SK-N-SH (cell line): ENCODE results near the gene SH2B2. TPM values are rescaled to one million over a fixed set of nuclear protein-coding genes. Genes with fewer than 3 reads are reported as not detected.
A peak's percentile ranks its signal among the peaks of the same experiment; 100 is the strongest.

ENCODE experiments used
- CTCF ChIA-PET: fragments of 300-600, 350-600 bp; formaldehyde crosslinking; extraction: SDS; loops from one replicate; lab custom pipeline; 2021; lab: Yijun Ruan, JAX
- POLR2A ChIA-PET: fragments of 350-600 bp; sonication (Branson Sonifier 250); formaldehyde crosslinking; extraction: SDS; loops from one replicate; lab custom pipeline; 2020; ENCODE audit warnings: antibody characterized with exemption, inconsistent platforms; lab: Yijun Ruan, JAX
- DNase-seq: peaks from one replicate; pipeline ENCODE4 v3.0.0; 2012
- H2AFZ ChIP-seq: fragments of 200-600 bp; sonication (generic); 2 replicates; pipeline ENCODE4 v1.8.1; 2016; ENCODE audit warnings: antibody characterized with exemption, mild to moderate bottlenecking, low read depth
- H3F3A ChIP-seq: fragments of 200-600 bp; sonication (generic); replicated peaks from 2 replicates; pipeline ENCODE3; 2016; ENCODE audit warnings: antibody characterized with exemption, mild to moderate bottlenecking; ENCODE audit not compliant: insufficient read depth
- H3K27ac ChIP-seq, 2 experiments: fragments of 200-500 bp in 1 of 2; fragments of 200-600 bp in 1 of 2; sonication (Bioruptor generic) in 1 of 2; sonication (generic), shearing (Covaris generic) in 1 of 2; 2 replicates each; pipeline versions ENCODE4 v1.5.1 to v1.6.1; 2014 to 2016; ENCODE audit warnings: low read depth in 2 of 2, inconsistent platforms in 1 of 2, low read length in 1 of 2, mild to moderate bottlenecking in 1 of 2, mixed read lengths in 1 of 2
- H3K27me3 ChIP-seq: fragments of 200-600 bp; sonication (generic), shearing (Covaris generic); 2 replicates; pipeline ENCODE4 v1.6.1; 2016; ENCODE audit warnings: mixed run types; ENCODE audit not compliant: insufficient read depth
- H3K36me3 ChIP-seq, 2 experiments: fragments of 200-500 bp in 1 of 2; fragments of 200-600 bp in 1 of 2; sonication (Bioruptor generic) in 1 of 2; sonication (generic) in 1 of 2; replicated peaks in 1 of 2; 2 replicates each; pipeline versions ENCODE3 to v1.5.1; 2014 to 2016; ENCODE audit warnings: low read length in 1 of 2, mild to moderate bottlenecking in 1 of 2; ENCODE audit not compliant: insufficient read depth in 2 of 2, control insufficient read depth in 1 of 2
- H3K4me1 ChIP-seq, 2 experiments: fragments of 200-500 bp in 1 of 2; fragments of 200-600 bp in 1 of 2; sonication (Bioruptor generic) in 1 of 2; sonication (generic), shearing (Covaris generic) in 1 of 2; 2 replicates each; pipeline versions ENCODE4 v1.5.1 to v1.6.1; 2014 to 2016; ENCODE audit warnings: low read depth in 1 of 2, low read length in 1 of 2, mixed run types in 1 of 2; ENCODE audit not compliant: insufficient read depth in 2 of 2, control insufficient read depth in 1 of 2
- H3K4me2 ChIP-seq: fragments of 200-600 bp; sonication (generic), shearing (Covaris generic); 2 replicates; pipeline ENCODE4 v1.6.1; 2017; ENCODE audit warnings: mixed run types
- H3K4me3 ChIP-seq, 2 experiments: fragments of 200-500 bp in 1 of 2; fragments of 200-600 bp in 1 of 2; sonication (Bioruptor generic) in 1 of 2; sonication (generic), shearing (Covaris generic) in 1 of 2; 2 replicates each; pipeline versions ENCODE4 v1.5.1 to v1.8.1; 2014 to 2016; ENCODE audit warnings: low read depth in 2 of 2, inconsistent platforms in 1 of 2, low read length in 1 of 2, mild to moderate bottlenecking in 1 of 2, mixed read lengths in 1 of 2, moderate library complexity in 1 of 2
- H3K79me2 ChIP-seq: fragments of 200-600 bp; sonication (generic); 2 replicates; pipeline ENCODE4 v1.8.1; 2017; ENCODE audit warnings: mild to moderate bottlenecking; ENCODE audit not compliant: insufficient read depth
- H3K9ac ChIP-seq: fragments of 200-600 bp; sonication (generic); 2 replicates; pipeline ENCODE4 v1.6.1; 2017; ENCODE audit warnings: mixed run types
- H3K9me2 ChIP-seq: fragments of 200-600 bp; sonication (generic); 2 replicates; pipeline ENCODE4 v1.6.1; 2017; ENCODE audit warnings: mixed run types
- H3K9me3 ChIP-seq: fragments of 200-600 bp; sonication (generic); 2 replicates; pipeline ENCODE4 v1.6.1; 2017; ENCODE audit warnings: mixed run types, mild to moderate bottlenecking, moderate library complexity
- H4K20me1 ChIP-seq: fragments of 200-600 bp; sonication (generic); 2 replicates; pipeline ENCODE4 v1.6.1; 2017; ENCODE audit warnings: mild to moderate bottlenecking, mixed run types; ENCODE audit not compliant: insufficient read depth
- CHD2 ChIP-seq: fragments of 150-350 bp; IDR thresholded peaks from 2 replicates; pipeline ENCODE4 v1.6.1; 2018; ENCODE audit warnings: low read length; ENCODE audit not compliant: partially characterized antibody
- EP300 ChIP-seq, 2 experiments: IDR thresholded peaks; 2 replicates each; pipeline versions ENCODE4 v1.4.0 to v1.6.1; 2012; ENCODE audit warnings: borderline replicate concordance in 1 of 2, low read depth in 1 of 2, low read length in 1 of 2
- EZH2phosphoT487 ChIP-seq: fragments of 200-600 bp; sonication (generic); IDR thresholded peaks from 2 replicates; pipeline ENCODE4 v1.6.1; 2017; ENCODE audit warnings: low read depth, mixed run types, mild to moderate bottlenecking, antibody characterized with exemption, moderate library complexity, borderline replicate concordance
- JUND ChIP-seq: IDR thresholded peaks from 2 replicates; pipeline ENCODE4 v1.4.0; 2012
- RAD21 ChIP-seq: IDR thresholded peaks from 2 replicates; pipeline ENCODE4 v1.6.1; 2012; ENCODE audit warnings: mild to moderate bottlenecking, low read length
- REST ChIP-seq: IDR thresholded peaks from 2 replicates; pipeline ENCODE4 v1.6.1; 2012; ENCODE audit warnings: mild to moderate bottlenecking, low read depth, low read length, moderate library complexity
- RFX5 ChIP-seq: IDR thresholded peaks from 2 replicates; pipeline ENCODE4 v1.6.1; 2012; ENCODE audit warnings: mild to moderate bottlenecking, improper control_type of control experiment, low read length
- USF2 ChIP-seq: fragments of 150-350 bp; IDR thresholded peaks from 2 replicates; pipeline ENCODE4 v1.6.1; 2017; ENCODE audit warnings: antibody characterized with exemption, low read length, low read depth, borderline replicate concordance
- WGBS: methylation state at CpG from one replicate; pipeline ENCODE4 v1.1.6; 2017; ENCODE audit warnings: low lambda C conversion rate; 5-methylcytosine and 5-hydroxymethylcytosine counted together
- polyA plus RNA-seq, 3 experiments: library from polyadenylated mRNA; depleted of rRNA; stranded (reverse); fragments of >200 nt; gene quantifications; 2 replicates each; pipeline ENCODE4 v1.2.3, GENCODE V29; 2012
- TF ChIP-seq, protein P1 (sequence below): fragments of 200-600 bp; sonication (generic); IDR thresholded peaks from 2 replicates; pipeline ENCODE4 v1.6.1; 2017; ENCODE audit warnings: antibody characterized with exemption, mild to moderate bottlenecking, moderate library complexity

The SH2B2 gene
- polyA plus RNA-seq, 1 of the 3 experiments (the other 2 are of a cell fraction), result 4.7 TPM

DNA sequence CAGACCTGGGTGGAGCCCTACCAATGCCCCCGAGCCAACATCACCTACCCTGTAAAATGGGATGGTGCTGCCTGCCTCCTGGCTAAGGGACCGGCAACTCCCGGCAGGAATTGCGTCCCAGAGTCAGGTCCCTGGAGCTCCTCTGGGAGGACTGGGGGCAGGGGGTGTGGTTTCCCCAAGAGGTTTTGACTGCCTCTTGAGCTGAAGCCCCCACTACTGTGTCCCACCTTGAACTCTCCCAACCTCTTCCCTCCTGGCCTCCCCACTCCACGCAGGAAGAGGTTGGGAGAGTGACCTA, 1.3 kb downstream of the SH2B2 start:
- H3F3A ChIP-seq, result no peaks in the 10 kb centered on the region
- POLR2A ChIA-PET, result interaction anchor here (0.5 to 2.2 kb wide), 5 partner anchors 11 to 117 kb away, joined by 3 to 19 read pairs (median 3); partner anchors contain the start of gene PRKRIP1
- H3K36me3 ChIP-seq, result no peaks in the 10 kb centered on the region
- H3K9me3 ChIP-seq, result no peaks in the 10 kb centered on the region
- H3K79me2 ChIP-seq, result no peaks in the 10 kb centered on the region
- H3K9me2 ChIP-seq, result no peaks in the 10 kb centered on the region
- peaks cover 27% of the 10 kb centered on the region; the same call in 1 of the 2 replicates for H4K20me1 ChIP-seq
- WGBS, result 80% methylated on average over 2 of the region's 5 CpGs
- no peak overlapping the region; a peak in 1 of 4 replicates for H3K27ac ChIP-seq
- peaks cover 0 to 36% of the 10 kb centered on the region in 2 experiments; a peak in 1 of 4 replicates for H3K4me1 ChIP-seq
- no peak for DNase-seq
- no peak for TF ChIP-seq EP300 (IDR thresholded peaks at IDR 0.05; ENCODE audit: borderline replicate concordance in 1 of 2, low read depth in 1 of 2, low read length in 1 of 2)
- no peak for TF ChIP-seq REST
- TF ChIP-seq RFX5, result no peak
- TF ChIP-seq, protein P1, sequence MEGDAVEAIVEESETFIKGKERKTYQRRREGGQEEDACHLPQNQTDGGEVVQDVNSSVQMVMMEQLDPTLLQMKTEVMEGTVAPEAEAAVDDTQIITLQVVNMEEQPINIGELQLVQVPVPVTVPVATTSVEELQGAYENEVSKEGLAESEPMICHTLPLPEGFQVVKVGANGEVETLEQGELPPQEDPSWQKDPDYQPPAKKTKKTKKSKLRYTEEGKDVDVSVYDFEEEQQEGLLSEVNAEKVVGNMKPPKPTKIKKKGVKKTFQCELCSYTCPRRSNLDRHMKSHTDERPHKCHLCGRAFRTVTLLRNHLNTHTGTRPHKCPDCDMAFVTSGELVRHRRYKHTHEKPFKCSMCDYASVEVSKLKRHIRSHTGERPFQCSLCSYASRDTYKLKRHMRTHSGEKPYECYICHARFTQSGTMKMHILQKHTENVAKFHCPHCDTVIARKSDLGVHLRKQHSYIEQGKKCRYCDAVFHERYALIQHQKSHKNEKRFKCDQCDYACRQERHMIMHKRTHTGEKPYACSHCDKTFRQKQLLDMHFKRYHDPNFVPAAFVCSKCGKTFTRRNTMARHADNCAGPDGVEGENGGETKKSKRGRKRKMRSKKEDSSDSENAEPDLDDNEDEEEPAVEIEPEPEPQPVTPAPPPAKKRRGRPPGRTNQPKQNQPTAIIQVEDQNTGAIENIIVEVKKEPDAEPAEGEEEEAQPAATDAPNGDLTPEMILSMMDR, result no peak
- TF ChIP-seq RAD21, result no peak
- no peak for TF ChIP-seq EZH2phosphoT487
- TF ChIP-seq JUND, result no peak
- TF ChIP-seq CHD2, result no peak
- no peak for TF ChIP-seq USF2
- H3K4me3 ChIP-seq, result peak overlapping the region; percentile 89 to 96
- H3K9ac ChIP-seq, result peak overlapping the region; percentile 63
- H3K4me2 ChIP-seq, result peak overlapping the region; percentile 99
- H3K27me3 ChIP-seq, result no peaks in the 10 kb centered on the region
- CTCF ChIA-PET, result interaction anchor here (0.6 to 15.8 kb wide), 6 partner anchors 8 to 163 kb away, joined by 3 to 421 read pairs (median 10); partner anchors contain the start of gene PRKRIP1
- H2AFZ ChIP-seq, result peak overlapping the region; percentile 82; the same call in 1 of the 2 replicates
